Fibroblast of the aortic adventitia (primary cell): Measurements from ENCODE around the gene MLPH. TPM values are rescaled to one million over a fixed set of nuclear protein-coding genes. Genes with fewer than 3 reads are reported as not detected.
A peak's percentile ranks its signal among the peaks of the same experiment; 100 is the strongest.
"Not testable (repeated sequence)": the region's sequence is repeated elsewhere in the genome, so short reads cannot be mapped to it uniquely, and the experiment has no call there.

ENCODE experiments used
- DNase-seq: peaks from one replicate; pipeline ENCODE4 v3.0.0-alpha.2; 2010; ENCODE audit warnings: low read depth
- H3K4me3 ChIP-seq: 2 replicates; pipeline ENCODE4 v1.5.1; 2011; ENCODE audit warnings: low read depth, mild to moderate bottlenecking, control low read depth, low read length, moderate library complexity
- CTCF ChIP-seq: IDR thresholded peaks from 2 replicates; pipeline ENCODE4 v1.5.1; 2011; ENCODE audit warnings: mild to moderate bottlenecking, low read length, control low read depth, inconsistent platforms; ENCODE audit not compliant: insufficient read depth
- total RNA-seq: library from RNA; depleted of rRNA; stranded (reverse); fragments of >200 nt; gene quantifications from 2 replicates; pipeline ENCODE4 v1.2.3, GENCODE V29; 2012; ENCODE audit warnings: low replicate concordance

Gene MLPH
- total RNA-seq, 1 donor = 5.2 TPM

GRCh38 chr2:237466211-237466610 is 20.8 kb upstream of the MLPH start:
- TF ChIP-seq CTCF = no peak
- peak; percentile 21 for DNase-seq
- no peak overlapping the region for H3K4me3 ChIP-seq

GRCh38 chr2:237467447-237468179 is 19.4 kb upstream of the MLPH start:
- DNase-seq = no peak
- TF ChIP-seq CTCF = no peak
- H3K4me3 ChIP-seq = no peak overlapping the region

- H3K4me3 ChIP-seq, DNase-seq: not testable (repeated sequence)
These were observed 17.6 kb upstream of the MLPH start for GRCh38 chr2:237469410-237469809.

GRCh38 chr2:237469849-237470248 is 17.2 kb upstream of the MLPH start:
- no peak for TF ChIP-seq CTCF
- H3K4me3 ChIP-seq = no peak overlapping the region
- DNase-seq = no peak

- no peak for DNase-seq
- no peak for TF ChIP-seq CTCF
- H3K4me3 ChIP-seq = no peak overlapping the region
These were observed 16.1 kb upstream of the MLPH start for GRCh38 chr2:237470914-237471313.

GRCh38 chr2:237471438-237472186 is 15.4 kb upstream of the MLPH start:
- peak; percentile 67 for TF ChIP-seq CTCF
- DNase-seq = peak; percentile 43
- H3K4me3 ChIP-seq = no peak overlapping the region

- no peak for DNase-seq
- no peak overlapping the region for H3K4me3 ChIP-seq
- TF ChIP-seq CTCF = no peak
These were observed 14.8 kb upstream of the MLPH start for GRCh38 chr2:237472187-237472712.
